GM12874 (cell line): Measurements from ENCODE around the gene XCL1.

ENCODE experiments used
- TF ChIP-seq, protein P1 (sequence below): IDR thresholded peaks from 2 replicates; pipeline ENCODE4 v1.5.1; 2011; ENCODE audit warnings: low read depth, mild to moderate bottlenecking, control low read depth, low read length, moderate library complexity; ENCODE audit not compliant: insufficient read depth

The XCL1 gene

DNA sequence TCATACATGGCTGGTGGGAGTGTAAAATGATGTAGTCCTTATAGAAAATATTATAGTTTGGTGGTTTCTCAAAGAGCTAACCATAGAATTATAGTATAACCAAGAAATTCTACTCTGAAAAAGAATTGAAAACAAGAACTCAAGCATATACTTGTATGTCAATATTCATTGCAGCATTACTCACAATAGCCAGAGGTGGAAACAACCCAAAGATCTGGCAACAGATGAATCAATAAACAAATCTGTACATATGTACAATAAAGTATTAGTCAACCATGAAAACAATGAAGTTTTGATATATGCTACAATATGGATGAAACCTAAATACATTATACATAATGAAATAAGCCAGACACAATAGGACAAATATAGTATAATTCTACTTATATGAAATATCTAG, 29.7 kb downstream of the XCL1 start:
- TF ChIP-seq, protein P1, sequence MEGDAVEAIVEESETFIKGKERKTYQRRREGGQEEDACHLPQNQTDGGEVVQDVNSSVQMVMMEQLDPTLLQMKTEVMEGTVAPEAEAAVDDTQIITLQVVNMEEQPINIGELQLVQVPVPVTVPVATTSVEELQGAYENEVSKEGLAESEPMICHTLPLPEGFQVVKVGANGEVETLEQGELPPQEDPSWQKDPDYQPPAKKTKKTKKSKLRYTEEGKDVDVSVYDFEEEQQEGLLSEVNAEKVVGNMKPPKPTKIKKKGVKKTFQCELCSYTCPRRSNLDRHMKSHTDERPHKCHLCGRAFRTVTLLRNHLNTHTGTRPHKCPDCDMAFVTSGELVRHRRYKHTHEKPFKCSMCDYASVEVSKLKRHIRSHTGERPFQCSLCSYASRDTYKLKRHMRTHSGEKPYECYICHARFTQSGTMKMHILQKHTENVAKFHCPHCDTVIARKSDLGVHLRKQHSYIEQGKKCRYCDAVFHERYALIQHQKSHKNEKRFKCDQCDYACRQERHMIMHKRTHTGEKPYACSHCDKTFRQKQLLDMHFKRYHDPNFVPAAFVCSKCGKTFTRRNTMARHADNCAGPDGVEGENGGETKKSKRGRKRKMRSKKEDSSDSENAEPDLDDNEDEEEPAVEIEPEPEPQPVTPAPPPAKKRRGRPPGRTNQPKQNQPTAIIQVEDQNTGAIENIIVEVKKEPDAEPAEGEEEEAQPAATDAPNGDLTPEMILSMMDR = no peak

DNA sequence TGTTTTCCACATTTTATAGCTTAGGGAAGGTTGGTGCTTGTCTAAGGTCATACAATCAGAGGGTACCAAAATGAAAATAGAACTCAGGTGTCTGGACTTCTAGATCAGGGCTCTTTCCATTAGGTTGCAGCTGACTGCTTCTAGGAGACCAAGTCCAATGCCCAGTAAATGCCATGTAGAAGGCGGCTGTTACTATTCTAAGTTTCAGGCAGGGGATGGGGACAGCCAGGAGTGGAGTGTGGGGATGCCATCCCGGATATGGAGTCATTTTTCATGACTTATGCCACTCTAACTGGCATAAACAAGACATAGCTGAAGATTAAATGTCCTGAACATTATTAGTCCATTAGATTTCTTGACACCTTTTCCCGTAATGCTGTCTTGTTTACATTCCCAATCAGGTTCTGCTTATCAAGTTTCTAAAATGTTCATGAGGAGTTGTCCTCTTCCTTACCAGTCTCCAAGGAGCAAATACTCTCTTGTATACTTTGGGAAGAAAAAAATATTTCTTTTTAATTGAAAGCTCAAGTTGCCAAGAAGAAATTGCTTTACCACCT, 31.5 kb downstream of the XCL1 start:
- TF ChIP-seq, protein P1 = no peak

DNA sequence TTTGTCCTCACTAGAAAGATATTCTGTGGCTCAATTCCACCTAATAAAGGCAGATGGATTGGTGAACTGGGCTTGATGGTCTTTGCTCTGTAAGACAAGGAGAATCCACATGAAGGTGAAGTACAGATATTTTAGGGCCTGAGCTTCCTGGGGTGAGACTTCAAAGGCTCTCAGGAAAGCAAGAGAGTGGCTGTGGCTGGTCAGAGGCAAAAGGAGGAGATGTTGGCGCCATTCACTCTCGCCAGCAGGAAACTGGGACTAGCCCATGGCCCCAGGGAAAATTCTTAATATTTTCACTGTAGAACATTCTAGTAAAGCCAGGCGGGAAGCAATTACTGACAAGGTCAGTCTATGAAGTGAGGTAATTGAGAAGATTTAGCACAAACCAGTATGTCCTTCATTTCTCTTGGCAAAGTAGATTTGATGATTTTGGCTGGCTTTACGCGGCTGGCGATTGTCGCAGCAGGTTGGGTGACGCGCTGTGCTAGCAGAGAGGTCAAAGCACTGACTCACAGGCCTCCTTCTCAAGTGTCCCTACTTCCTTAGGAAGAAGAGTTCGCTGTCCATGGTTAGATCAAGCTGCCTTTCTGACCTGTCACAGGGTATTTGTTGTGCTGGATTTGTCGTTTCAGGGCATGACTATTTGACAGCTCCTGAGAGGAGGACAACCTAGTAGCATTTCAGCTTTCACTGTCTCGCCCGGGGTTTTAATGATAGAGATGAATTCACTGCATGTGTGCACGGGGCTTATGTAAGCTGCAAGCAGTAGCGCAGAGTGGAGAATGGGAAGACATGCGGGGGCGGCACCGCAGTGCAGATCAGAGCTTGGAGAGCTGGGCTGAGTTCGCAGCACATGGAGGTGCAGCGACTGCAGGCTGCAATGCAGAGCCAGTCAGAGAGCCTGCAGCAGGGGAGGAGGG, 32.7 kb downstream of the XCL1 start:
- TF ChIP-seq, protein P1 = no peak

DNA sequence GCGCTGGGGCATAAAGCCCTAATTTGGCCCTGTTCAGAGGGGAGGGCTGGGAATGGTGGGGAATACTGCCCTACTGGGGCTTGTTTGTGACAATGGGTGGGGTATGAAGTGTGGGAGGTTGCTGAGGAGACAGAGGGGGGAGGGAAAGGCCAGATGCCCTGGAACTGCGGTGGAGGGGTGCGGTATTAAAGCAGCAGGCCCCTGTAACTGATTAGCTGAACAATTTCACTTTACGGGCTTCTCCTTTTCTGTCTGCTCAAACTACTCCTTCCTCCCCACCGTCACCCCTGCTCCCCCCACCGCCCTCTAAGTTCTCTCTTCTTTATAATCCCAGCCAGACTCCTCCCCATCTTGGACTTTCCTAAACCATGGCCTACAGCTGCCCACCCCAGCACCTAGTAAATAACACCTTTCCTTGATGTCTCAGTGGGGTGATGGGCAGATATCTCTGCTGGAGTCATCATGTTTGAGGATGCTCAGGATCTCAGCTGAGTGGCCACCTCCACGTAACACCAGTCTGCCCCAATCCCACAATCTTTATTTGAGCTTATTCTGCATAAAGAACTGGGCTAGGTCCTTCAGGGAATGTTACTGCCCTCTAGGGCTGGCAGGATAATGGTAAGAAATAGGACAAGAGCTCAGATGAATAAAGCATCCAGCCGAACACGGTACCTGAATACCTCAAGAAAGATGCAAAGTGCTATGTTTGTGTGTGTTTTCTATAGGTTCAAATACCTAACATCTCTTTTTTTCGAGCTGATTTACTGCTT, 33.5 kb downstream of the XCL1 start:
- TF ChIP-seq, protein P1 = no peak

DNA sequence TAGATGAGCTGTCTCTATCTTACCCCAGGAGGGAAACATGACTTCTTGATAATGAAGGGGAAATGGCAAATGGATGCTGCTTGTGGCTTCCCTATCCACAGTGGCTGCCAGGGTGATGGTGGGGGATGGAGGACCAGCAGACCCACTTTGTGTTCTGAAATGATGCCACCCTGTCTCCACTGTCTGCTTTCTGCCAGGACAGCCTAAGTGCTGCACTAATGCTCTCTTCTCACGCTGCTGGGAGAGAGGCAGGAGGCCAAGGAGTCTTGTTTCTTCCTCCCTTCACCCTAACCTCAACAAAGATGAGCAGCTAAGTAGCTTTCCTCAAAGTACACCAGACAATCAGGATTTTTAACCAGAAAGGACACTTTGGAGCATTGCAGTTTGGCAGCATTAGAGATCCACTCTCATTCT, 36.6 kb downstream of the XCL1 start:
- TF ChIP-seq, protein P1 = no peak

DNA sequence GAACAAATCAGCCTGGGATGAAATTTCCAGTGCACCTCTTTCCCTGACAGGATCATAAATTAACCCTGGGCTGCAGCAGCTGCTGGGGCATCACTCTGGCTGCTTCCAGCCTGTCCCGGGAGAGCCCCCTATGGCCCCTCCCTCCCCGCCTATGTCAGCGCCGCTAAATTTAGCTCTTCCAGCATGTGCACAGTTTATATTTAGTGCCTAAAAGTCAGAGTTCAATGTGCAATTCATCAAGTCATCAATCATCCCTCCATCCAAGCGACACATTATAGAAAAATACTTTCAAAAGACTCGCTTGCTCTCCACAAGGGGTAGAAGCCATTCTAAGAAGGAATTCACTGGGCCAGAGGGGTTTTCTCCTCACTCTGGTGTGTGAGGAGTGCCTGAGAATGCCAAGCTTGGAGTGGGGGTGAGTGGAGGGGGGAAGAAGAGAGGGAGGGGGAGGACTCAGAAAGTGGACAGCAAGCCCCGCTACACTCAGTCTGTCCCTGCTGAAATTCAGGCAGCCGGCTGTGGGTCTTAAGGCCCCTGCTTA, 37.4 kb downstream of the XCL1 start:
- TF ChIP-seq, protein P1 = no peak

DNA sequence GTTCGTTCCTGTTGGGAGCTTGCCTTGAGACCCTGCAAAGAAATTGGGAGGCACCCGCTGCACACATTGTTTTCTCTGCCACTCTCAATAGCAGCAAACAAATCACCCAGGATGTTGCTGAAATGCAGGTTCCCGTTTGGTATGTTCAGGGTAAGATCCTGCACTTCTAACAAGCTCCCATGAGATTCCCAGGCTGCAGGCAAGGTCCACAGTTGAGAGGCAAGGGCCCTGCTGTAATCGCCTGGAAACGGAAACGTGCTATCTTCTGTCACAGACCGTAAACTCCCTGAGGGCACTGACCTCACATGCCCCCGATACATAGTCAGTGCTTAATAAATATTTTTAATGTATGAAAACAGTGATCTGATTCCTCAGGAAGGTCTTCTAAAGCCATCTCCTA, 37.8 kb downstream of the XCL1 start:
- TF ChIP-seq, protein P1 = no peak
